SK-N-SH (cell line): ENCODE measurements around the gene LRRC10B. TPM values are rescaled to one million over a fixed set of nuclear protein-coding genes. Genes with fewer than 3 reads are reported as not detected.

ENCODE experiments used
- CTCF ChIA-PET: fragments of 300-600, 350-600 bp; formaldehyde crosslinking; extraction: SDS; loops from one replicate; lab custom pipeline; 2021; lab: Yijun Ruan, JAX
- POLR2A ChIA-PET: fragments of 350-600 bp; sonication (Branson Sonifier 250); formaldehyde crosslinking; extraction: SDS; loops from one replicate; lab custom pipeline; 2020; ENCODE audit warnings: antibody characterized with exemption, inconsistent platforms; lab: Yijun Ruan, JAX
- DNase-seq: peaks from one replicate; pipeline ENCODE4 v3.0.0; 2012
- H2AFZ ChIP-seq: fragments of 200-600 bp; sonication (generic); 2 replicates; pipeline ENCODE4 v1.8.1; 2016; ENCODE audit warnings: antibody characterized with exemption, mild to moderate bottlenecking, low read depth
- H3F3A ChIP-seq: fragments of 200-600 bp; sonication (generic); replicated peaks from 2 replicates; pipeline ENCODE3; 2016; ENCODE audit warnings: antibody characterized with exemption, mild to moderate bottlenecking; ENCODE audit not compliant: insufficient read depth
- H3K27ac ChIP-seq, 2 experiments: fragments of 200-500 bp in 1 of 2; fragments of 200-600 bp in 1 of 2; sonication (Bioruptor generic) in 1 of 2; sonication (generic), shearing (Covaris generic) in 1 of 2; 2 replicates each; pipeline versions ENCODE4 v1.5.1 to v1.6.1; 2014 to 2016; ENCODE audit warnings: low read depth in 2 of 2, inconsistent platforms in 1 of 2, low read length in 1 of 2, mild to moderate bottlenecking in 1 of 2, mixed read lengths in 1 of 2
- H3K27me3 ChIP-seq: fragments of 200-600 bp; sonication (generic), shearing (Covaris generic); 2 replicates; pipeline ENCODE4 v1.6.1; 2016; ENCODE audit warnings: mixed run types; ENCODE audit not compliant: insufficient read depth
- H3K36me3 ChIP-seq, 2 experiments: fragments of 200-500 bp in 1 of 2; fragments of 200-600 bp in 1 of 2; sonication (Bioruptor generic) in 1 of 2; sonication (generic) in 1 of 2; replicated peaks in 1 of 2; 2 replicates each; pipeline versions ENCODE3 to v1.5.1; 2014 to 2016; ENCODE audit warnings: low read length in 1 of 2, mild to moderate bottlenecking in 1 of 2; ENCODE audit not compliant: insufficient read depth in 2 of 2, control insufficient read depth in 1 of 2
- H3K4me1 ChIP-seq, 2 experiments: fragments of 200-500 bp in 1 of 2; fragments of 200-600 bp in 1 of 2; sonication (Bioruptor generic) in 1 of 2; sonication (generic), shearing (Covaris generic) in 1 of 2; 2 replicates each; pipeline versions ENCODE4 v1.5.1 to v1.6.1; 2014 to 2016; ENCODE audit warnings: low read depth in 1 of 2, low read length in 1 of 2, mixed run types in 1 of 2; ENCODE audit not compliant: insufficient read depth in 2 of 2, control insufficient read depth in 1 of 2
- H3K4me2 ChIP-seq: fragments of 200-600 bp; sonication (generic), shearing (Covaris generic); 2 replicates; pipeline ENCODE4 v1.6.1; 2017; ENCODE audit warnings: mixed run types
- H3K4me3 ChIP-seq, 2 experiments: fragments of 200-500 bp in 1 of 2; fragments of 200-600 bp in 1 of 2; sonication (Bioruptor generic) in 1 of 2; sonication (generic), shearing (Covaris generic) in 1 of 2; 2 replicates each; pipeline versions ENCODE4 v1.5.1 to v1.8.1; 2014 to 2016; ENCODE audit warnings: low read depth in 2 of 2, inconsistent platforms in 1 of 2, low read length in 1 of 2, mild to moderate bottlenecking in 1 of 2, mixed read lengths in 1 of 2, moderate library complexity in 1 of 2
- H3K79me2 ChIP-seq: fragments of 200-600 bp; sonication (generic); 2 replicates; pipeline ENCODE4 v1.8.1; 2017; ENCODE audit warnings: mild to moderate bottlenecking; ENCODE audit not compliant: insufficient read depth
- H3K9ac ChIP-seq: fragments of 200-600 bp; sonication (generic); 2 replicates; pipeline ENCODE4 v1.6.1; 2017; ENCODE audit warnings: mixed run types
- H3K9me2 ChIP-seq: fragments of 200-600 bp; sonication (generic); 2 replicates; pipeline ENCODE4 v1.6.1; 2017; ENCODE audit warnings: mixed run types
- H3K9me3 ChIP-seq: fragments of 200-600 bp; sonication (generic); 2 replicates; pipeline ENCODE4 v1.6.1; 2017; ENCODE audit warnings: mixed run types, mild to moderate bottlenecking, moderate library complexity
- H4K20me1 ChIP-seq: fragments of 200-600 bp; sonication (generic); 2 replicates; pipeline ENCODE4 v1.6.1; 2017; ENCODE audit warnings: mild to moderate bottlenecking, mixed run types; ENCODE audit not compliant: insufficient read depth
- CHD2 ChIP-seq: fragments of 150-350 bp; IDR thresholded peaks from 2 replicates; pipeline ENCODE4 v1.6.1; 2018; ENCODE audit warnings: low read length; ENCODE audit not compliant: partially characterized antibody
- EP300 ChIP-seq, 2 experiments: IDR thresholded peaks; 2 replicates each; pipeline versions ENCODE4 v1.4.0 to v1.6.1; 2012; ENCODE audit warnings: borderline replicate concordance in 1 of 2, low read depth in 1 of 2, low read length in 1 of 2
- EZH2phosphoT487 ChIP-seq: fragments of 200-600 bp; sonication (generic); IDR thresholded peaks from 2 replicates; pipeline ENCODE4 v1.6.1; 2017; ENCODE audit warnings: low read depth, mixed run types, mild to moderate bottlenecking, antibody characterized with exemption, moderate library complexity, borderline replicate concordance
- FOXM1 ChIP-seq: IDR thresholded peaks from 2 replicates; pipeline ENCODE4 v1.4.0; 2012; ENCODE audit warnings: low read depth, mild to moderate bottlenecking
- GABPA ChIP-seq: IDR thresholded peaks from 2 replicates; pipeline ENCODE4 v1.4.0; 2012; ENCODE audit warnings: low read depth, mild to moderate bottlenecking
- GATA2 ChIP-seq: sonication (generic); formaldehyde crosslinking; IDR thresholded peaks from 2 replicates; pipeline ENCODE4 v1.5.0; 2020; ENCODE audit warnings: mild to moderate bottlenecking, missing genetic modification reagents
- MEF2A ChIP-seq: IDR thresholded peaks from 2 replicates; pipeline ENCODE4 v1.4.0; 2012; ENCODE audit warnings: low read depth, borderline replicate concordance
- MXI1 ChIP-seq: IDR thresholded peaks from 2 replicates; pipeline ENCODE4 v1.6.1; 2012; ENCODE audit warnings: mild to moderate bottlenecking, low read depth, low read length, improper control_type of control experiment
- NRF1 ChIP-seq: IDR thresholded peaks from 2 replicates; pipeline ENCODE4 v1.6.1; 2012; ENCODE audit warnings: low read depth, mild to moderate bottlenecking, low read length
- RAD21 ChIP-seq: IDR thresholded peaks from 2 replicates; pipeline ENCODE4 v1.6.1; 2012; ENCODE audit warnings: mild to moderate bottlenecking, low read length
- RCOR1 ChIP-seq: fragments of 150-350 bp; IDR thresholded peaks from 2 replicates; pipeline ENCODE4 v1.6.1; 2017; ENCODE audit warnings: antibody characterized with exemption, low read length
- RFX5 ChIP-seq: IDR thresholded peaks from 2 replicates; pipeline ENCODE4 v1.6.1; 2012; ENCODE audit warnings: mild to moderate bottlenecking, improper control_type of control experiment, low read length
- RXRA ChIP-seq: IDR thresholded peaks from 2 replicates; pipeline ENCODE4 v1.4.0; 2012; ENCODE audit warnings: low read depth, mild to moderate bottlenecking, borderline replicate concordance
- SMC3 ChIP-seq: IDR thresholded peaks from 2 replicates; pipeline ENCODE4 v1.6.1; 2012; ENCODE audit warnings: low read depth, low read length, improper control_type of control experiment
- TAF1 ChIP-seq: IDR thresholded peaks from 2 replicates; pipeline ENCODE4 v1.6.1; 2012; ENCODE audit warnings: low read depth, mild to moderate bottlenecking, low read length, moderate library complexity, borderline replicate concordance
- TCF12 ChIP-seq: IDR thresholded peaks from 2 replicates; pipeline ENCODE4 v1.4.0; 2012
- WGBS: methylation state at CpG from one replicate; pipeline ENCODE4 v1.1.6; 2017; ENCODE audit warnings: low lambda C conversion rate; 5-methylcytosine and 5-hydroxymethylcytosine counted together
- polyA plus RNA-seq, 3 experiments: library from polyadenylated mRNA; depleted of rRNA; stranded (reverse); fragments of >200 nt; gene quantifications; 2 replicates each; pipeline ENCODE4 v1.2.3, GENCODE V29; 2012
- TF ChIP-seq, protein P1 (sequence below): IDR thresholded peaks from 2 replicates; pipeline ENCODE4; 2012
- TF ChIP-seq, protein P2 (sequence below): IDR thresholded peaks from 2 replicates; pipeline ENCODE4 v1.4.0; 2012; ENCODE audit warnings: low read depth, borderline replicate concordance

LRRC10B gene
- polyA plus RNA-seq, 1 of the 3 experiments (the other 2 are of a cell fraction), result not detected

DNA sequence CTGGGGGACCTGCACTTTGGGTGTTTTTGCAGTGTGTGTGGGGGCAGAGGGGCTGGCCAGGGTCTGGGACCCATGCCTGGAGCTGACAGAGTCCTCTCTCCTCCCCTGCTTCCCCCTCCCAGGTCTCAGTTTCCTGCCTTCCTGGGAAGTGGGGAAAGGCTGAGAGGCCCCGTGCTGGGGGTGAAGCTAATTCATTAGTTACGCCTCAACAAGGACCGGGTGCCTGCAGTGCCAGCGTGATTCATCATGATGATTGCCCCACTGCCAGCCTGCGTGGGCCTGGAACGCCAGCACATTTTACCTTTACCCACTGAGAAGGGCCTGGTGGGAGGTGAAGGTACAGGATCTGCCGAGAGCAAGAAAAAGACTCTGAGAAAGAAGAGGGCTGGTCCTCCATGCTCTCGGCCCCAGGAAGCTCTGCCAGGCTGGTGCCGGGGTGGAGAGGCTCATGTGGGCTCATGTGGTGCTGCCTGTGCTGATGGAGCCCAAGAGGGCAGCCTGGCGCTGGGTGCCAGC lies 2.9 kb upstream of the LRRC10B start:
- H3K27ac ChIP-seq, result no peak overlapping the region
- H3K9me2 ChIP-seq, result no peaks in the 10 kb centered on the region
- TF ChIP-seq RCOR1, result no peak
- TF ChIP-seq RAD21, result no peak
- TF ChIP-seq MXI1, result no peak
- no peak for TF ChIP-seq TCF12
- TF ChIP-seq EP300 (IDR thresholded peaks at IDR 0.05; ENCODE audit: borderline replicate concordance in 1 of 2, low read depth in 1 of 2, low read length in 1 of 2), result no peak
- no peak for TF ChIP-seq EZH2phosphoT487
- TF ChIP-seq TAF1, result no peak
- TF ChIP-seq, protein P1, sequence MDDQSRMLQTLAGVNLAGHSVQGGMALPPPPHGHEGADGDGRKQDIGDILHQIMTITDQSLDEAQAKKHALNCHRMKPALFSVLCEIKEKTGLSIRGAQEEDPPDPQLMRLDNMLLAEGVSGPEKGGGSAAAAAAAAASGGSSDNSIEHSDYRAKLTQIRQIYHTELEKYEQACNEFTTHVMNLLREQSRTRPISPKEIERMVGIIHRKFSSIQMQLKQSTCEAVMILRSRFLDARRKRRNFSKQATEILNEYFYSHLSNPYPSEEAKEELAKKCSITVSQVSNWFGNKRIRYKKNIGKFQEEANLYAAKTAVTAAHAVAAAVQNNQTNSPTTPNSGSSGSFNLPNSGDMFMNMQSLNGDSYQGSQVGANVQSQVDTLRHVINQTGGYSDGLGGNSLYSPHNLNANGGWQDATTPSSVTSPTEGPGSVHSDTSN, result no peak
- no peak for TF ChIP-seq SMC3
- TF ChIP-seq, protein P2, sequence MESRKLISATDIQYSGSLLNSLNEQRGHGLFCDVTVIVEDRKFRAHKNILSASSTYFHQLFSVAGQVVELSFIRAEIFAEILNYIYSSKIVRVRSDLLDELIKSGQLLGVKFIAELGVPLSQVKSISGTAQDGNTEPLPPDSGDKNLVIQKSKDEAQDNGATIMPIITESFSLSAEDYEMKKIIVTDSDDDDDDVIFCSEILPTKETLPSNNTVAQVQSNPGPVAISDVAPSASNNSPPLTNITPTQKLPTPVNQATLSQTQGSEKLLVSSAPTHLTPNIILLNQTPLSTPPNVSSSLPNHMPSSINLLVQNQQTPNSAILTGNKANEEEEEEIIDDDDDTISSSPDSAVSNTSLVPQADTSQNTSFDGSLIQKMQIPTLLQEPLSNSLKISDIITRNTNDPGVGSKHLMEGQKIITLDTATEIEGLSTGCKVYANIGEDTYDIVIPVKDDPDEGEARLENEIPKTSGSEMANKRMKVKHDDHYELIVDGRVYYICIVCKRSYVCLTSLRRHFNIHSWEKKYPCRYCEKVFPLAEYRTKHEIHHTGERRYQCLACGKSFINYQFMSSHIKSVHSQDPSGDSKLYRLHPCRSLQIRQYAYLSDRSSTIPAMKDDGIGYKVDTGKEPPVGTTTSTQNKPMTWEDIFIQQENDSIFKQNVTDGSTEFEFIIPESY, result no peak
- TF ChIP-seq MEF2A, result no peak
- no peak for TF ChIP-seq GATA2 (CRISPR knock-in tag)
- no peak for TF ChIP-seq CHD2
- no peak for TF ChIP-seq NRF1
- TF ChIP-seq FOXM1, result no peak
- no peak for TF ChIP-seq RFX5
- no peak for TF ChIP-seq GABPA
- no peak for TF ChIP-seq RXRA
- H3K36me3 ChIP-seq, result no peaks in the 10 kb centered on the region
- no peak overlapping the region for H3K4me3 ChIP-seq
- H3K27me3 ChIP-seq, result peaks cover 26% of the 10 kb centered on the region
- POLR2A ChIA-PET, result no interaction called here
- no peak for DNase-seq
- no peak overlapping the region for H3K4me2 ChIP-seq
- H2AFZ ChIP-seq, result no peak overlapping the region
- H4K20me1 ChIP-seq, result no peaks in the 10 kb centered on the region
- H3K79me2 ChIP-seq, result no peaks in the 10 kb centered on the region
- no peak overlapping the region for H3K9ac ChIP-seq
- no peaks in the 10 kb centered on the region for H3F3A ChIP-seq
- CTCF ChIA-PET, result interaction anchor here (0.6 to 33.4 kb wide), 4 partner anchors 11 to 69 kb away, joined by 3 to 670 read pairs (median 204); partner anchors contain the start of gene SYT7
- no peaks in the 10 kb centered on the region for H3K9me3 ChIP-seq
- H3K4me1 ChIP-seq, result peaks cover 0 to 14% of the 10 kb centered on the region in 2 experiments; a peak in 2 of 4 replicates
- 59% methylated on average over 8 of the region's 10 CpGs for WGBS
